GM20431 (cell line): ENCODE results near the gene MCF2L2.

Experiments
- in situ Hi-C: fragments of 300-500 bp; cut with MseI, MboI; formaldehyde crosslinking; loops from one replicate; pipeline ENCODE4 v1.15.0; 2020; ENCODE audit warnings: low sequenced_read_pairs; ENCODE audit not compliant: unreplicated experiment

Gene MCF2L2

GRCh38 chr3:183278479-183279088 is 149.8 kb downstream of the MCF2L2 start:
- in situ Hi-C loops, result no loop called here

GRCh38 chr3:183277260-183277659 is 151.2 kb downstream of the MCF2L2 start:
- in situ Hi-C loops, result no loop called here

- in situ Hi-C loops, result no loop called here
Observed at GRCh38 chr3:183275937-183276336, 152.5 kb downstream of the MCF2L2 start.

GRCh38 chr3:183275418-183275817 is 153.0 kb downstream of the MCF2L2 start:
- in situ Hi-C loops, result no loop called here

GRCh38 chr3:183274609-183275008 is 153.8 kb downstream of the MCF2L2 start:
- in situ Hi-C loops, result no loop called here

GRCh38 chr3:183272791-183273190 is 155.6 kb downstream of the MCF2L2 start:
- in situ Hi-C loops, result no loop called here

GRCh38 chr3:183272142-183272541 is 156.3 kb downstream of the MCF2L2 start:
- in situ Hi-C loops, result no loop called here

GRCh38 chr3:183270344-183270743 is 158.1 kb downstream of the MCF2L2 start:
- in situ Hi-C loops, result no loop called here

GRCh38 chr3:183269345-183269744 is 159.1 kb downstream of the MCF2L2 start:
- in situ Hi-C loops, result no loop called here

- in situ Hi-C loops, result no loop called here
Observed at GRCh38 chr3:183268366-183268765, 160.1 kb downstream of the MCF2L2 start.

- in situ Hi-C loops, result no loop called here
Observed at GRCh38 chr3:183267140-183267539, 161.3 kb downstream of the MCF2L2 start.

- in situ Hi-C loops, result no loop called here
Observed at GRCh38 chr3:183266454-183266853, 162.0 kb downstream of the MCF2L2 start.

- in situ Hi-C loops, result no loop called here
Observed at GRCh38 chr3:183265834-183266417, 162.5 kb downstream of the MCF2L2 start.

- in situ Hi-C loops, result no loop called here
Observed at GRCh38 chr3:183265157-183265642, 163.2 kb downstream of the MCF2L2 start.

GRCh38 chr3:183264268-183264667 is 164.2 kb downstream of the MCF2L2 start:
- in situ Hi-C loops, result no loop called here

- in situ Hi-C loops, result no loop called here
Observed at GRCh38 chr3:183262875-183263378, 165.5 kb downstream of the MCF2L2 start.

GRCh38 chr3:183261151-183261724 is 167.2 kb downstream of the MCF2L2 start:
- in situ Hi-C loops, result no loop called here

GRCh38 chr3:183260167-183260904 is 168.1 kb downstream of the MCF2L2 start:
- in situ Hi-C loops, result no loop called here

GRCh38 chr3:183259621-183260020 is 168.8 kb downstream of the MCF2L2 start:
- in situ Hi-C loops, result no loop called here

GRCh38 chr3:183259087-183259486 is 169.3 kb downstream of the MCF2L2 start:
- in situ Hi-C loops, result no loop called here

GRCh38 chr3:183255348-183255730 is 173.1 kb downstream of the MCF2L2 start:
- in situ Hi-C loops, result no loop called here
